OCI-M2 (cell line): ENCODE data around the gene DOCK4.

Experiments
- DNase-seq: peaks from one replicate; lab custom pipeline; 2025; ENCODE audit not compliant: unreplicated experiment; lab: John Stamatoyannopoulos, UW

The DOCK4 gene

GRCh38 chr7:111705807-111706206, 500.4 kb downstream of the DOCK4 start:
- no peak for DNase-seq

DNA sequence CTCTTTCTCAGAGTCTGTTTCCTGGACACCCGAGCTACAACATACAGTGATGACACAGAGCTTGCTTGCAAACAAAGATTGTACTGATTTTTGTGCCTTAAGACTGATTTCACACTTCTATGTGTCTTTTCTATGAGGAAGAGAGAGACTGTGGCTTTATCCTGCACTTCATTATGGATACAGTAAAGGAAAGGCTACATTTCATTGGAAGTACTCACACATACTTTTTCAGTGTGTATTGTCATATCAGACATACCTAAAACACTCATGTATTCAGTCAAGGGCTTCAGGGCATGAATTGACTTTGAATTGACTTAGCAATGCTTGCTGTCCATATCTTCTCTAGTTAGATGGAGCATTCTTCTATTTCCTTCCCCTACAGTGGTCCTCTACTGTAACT, 508.4 kb downstream of the DOCK4 start:
- DNase-seq = no peak

GRCh38 chr7:111694376-111694775, 511.8 kb downstream of the DOCK4 start:
- DNase-seq = no peak

GRCh38 chr7:111690364-111691111, 515.7 kb downstream of the DOCK4 start:
- no peak for DNase-seq

GRCh38 chr7:111685349-111685748, 520.9 kb downstream of the DOCK4 start:
- DNase-seq = no peak

DNA sequence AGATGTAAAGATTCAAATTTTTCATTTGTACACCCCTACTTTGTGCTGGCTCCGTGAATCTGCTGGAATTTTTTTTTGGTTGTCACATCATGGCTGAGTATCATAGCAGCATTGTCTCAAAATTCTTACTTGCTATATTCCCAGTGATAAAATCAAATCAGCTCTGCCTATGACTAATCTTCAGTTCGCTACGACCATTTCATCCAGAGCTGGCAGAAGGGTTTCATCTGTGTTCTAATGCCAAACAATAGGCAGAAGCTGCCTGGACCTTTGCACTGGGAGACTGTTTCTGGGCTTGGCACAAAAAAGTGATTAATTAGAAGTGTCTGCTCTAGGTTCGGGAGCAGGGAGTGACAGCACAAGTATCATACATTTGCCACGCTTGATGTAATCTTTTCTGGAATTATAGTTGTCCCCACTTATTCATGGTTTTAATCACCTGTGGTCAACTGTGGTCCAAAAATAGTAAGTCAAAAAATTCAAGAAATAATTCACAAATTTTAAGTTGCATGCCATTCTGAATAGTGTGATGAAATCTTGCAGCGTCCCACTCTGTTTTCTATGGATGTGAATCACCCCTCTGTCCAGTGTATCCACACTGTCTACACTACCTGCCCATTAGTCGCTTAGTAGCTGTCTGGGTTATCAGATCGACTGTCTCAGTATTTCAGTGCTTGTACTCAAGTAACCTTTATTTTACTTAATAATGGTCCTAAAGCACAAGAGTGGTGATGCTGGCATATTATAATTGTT, 523.4 kb downstream of the DOCK4 start:
- DNase-seq = no peak

GRCh38 chr7:111681242-111681641, 525.0 kb downstream of the DOCK4 start:
- DNase-seq = no peak

GRCh38 chr7:111678986-111679385, 527.2 kb downstream of the DOCK4 start:
- DNase-seq = no peak

DNA sequence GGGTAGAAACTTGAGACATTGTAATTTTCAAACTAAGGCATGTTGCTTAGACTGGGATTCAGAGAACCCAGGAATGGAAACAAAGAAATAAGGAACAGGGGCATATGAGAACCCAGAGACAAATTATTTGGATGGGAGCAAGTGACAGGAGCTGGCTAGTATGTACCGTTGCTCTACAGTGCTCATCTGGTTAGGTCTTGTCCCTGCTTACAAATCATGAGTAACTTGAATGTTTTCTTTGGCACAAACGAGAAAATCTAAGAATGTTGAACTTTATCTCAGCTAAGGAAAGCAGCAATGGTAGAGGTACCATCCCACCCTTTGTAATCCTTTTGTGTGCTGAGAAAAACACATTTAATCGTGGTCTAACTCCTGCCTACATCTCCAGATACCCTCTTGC, 527.9 kb downstream of the DOCK4 start:
- no peak for DNase-seq

DNA sequence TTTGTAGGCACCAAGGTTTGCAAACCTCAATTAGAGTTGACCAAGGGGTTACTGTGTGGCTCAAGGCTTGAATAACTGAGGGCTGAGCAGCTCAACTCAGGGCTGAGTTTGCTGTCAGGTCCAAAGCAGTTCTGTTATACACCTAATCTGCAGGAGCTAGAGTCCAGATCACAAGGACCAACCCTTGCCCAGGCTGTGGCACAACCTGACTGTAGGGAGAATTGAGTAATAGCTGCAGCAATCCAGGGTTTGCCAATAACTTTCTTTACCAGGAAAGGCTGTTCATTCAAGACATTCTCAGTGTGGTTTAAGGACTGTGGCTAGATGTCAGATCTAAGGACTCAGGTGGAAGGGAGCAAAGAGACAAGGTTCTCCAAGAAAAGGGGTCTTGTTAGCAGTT, 528.4 kb downstream of the DOCK4 start:
- DNase-seq = no peak

DNA sequence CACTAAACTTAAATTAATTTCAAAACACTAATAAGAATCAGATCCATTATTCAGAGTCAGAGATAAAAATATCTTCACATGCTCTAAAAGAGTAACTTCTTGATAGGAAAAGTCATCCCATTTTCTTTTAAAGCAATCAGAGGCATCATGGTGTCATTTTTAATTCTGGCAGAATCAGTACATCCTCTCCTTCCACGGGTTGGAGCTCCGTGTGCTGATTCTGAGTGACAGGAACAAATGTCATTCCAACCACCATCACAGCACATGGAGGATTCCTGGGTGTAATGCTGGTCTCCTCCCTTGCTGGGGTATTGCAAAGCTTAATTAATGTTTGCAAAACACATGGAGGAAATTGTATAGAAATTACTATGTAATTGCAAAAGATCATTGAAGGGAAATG, 529.4 kb downstream of the DOCK4 start:
- DNase-seq = no peak
